Measurements from ENCODE around the gene CACNG4.

The CACNG4 gene

GRCh38 chr17:66950886-66951604, 13.5 kb upstream of the CACNG4 start:
- ATAC-seq (no peak), DNase-seq (no peak)
- Mint-ChIP-seq H3K4me3 (no peak overlapping the region), H3K27me3 (peaks cover 8% of the 10 kb centered on the region), H3K4me1 (no peaks in the 10 kb centered on the region), H3K9me3 (no peaks in the 10 kb centered on the region), H3K27ac (no peak overlapping the region), H3K36me3 (ENCODE audit: low read depth) (no peaks in the 10 kb centered on the region)

GRCh38 chr17:66951605-66951953, 12.9 kb upstream of the CACNG4 start:
- no peaks in the 10 kb centered on the region for H3K9me3 Mint-ChIP-seq
- no peak for DNase-seq
- H3K4me3 Mint-ChIP-seq, result no peak overlapping the region
- H3K36me3 Mint-ChIP-seq (ENCODE audit: low read depth), result no peaks in the 10 kb centered on the region
- H3K27me3 Mint-ChIP-seq, result peaks cover 3% of the 10 kb centered on the region
- no peak overlapping the region for H3K27ac Mint-ChIP-seq
- H3K4me1 Mint-ChIP-seq, result no peaks in the 10 kb centered on the region
- ATAC-seq, result no peak

- DNase-seq, result no peak
- Mint-ChIP-seq H3K4me3 (no peak overlapping the region), H3K27me3 (peaks cover 3% of the 10 kb centered on the region), H3K4me1 (no peaks in the 10 kb centered on the region), H3K9me3 (no peaks in the 10 kb centered on the region), H3K36me3 (ENCODE audit: low read depth) (no peaks in the 10 kb centered on the region), H3K27ac (no peak overlapping the region)
- ATAC-seq, result no peak
Measured at GRCh38 chr17:66952031-66952524, 12.4 kb upstream of the CACNG4 start.

GRCh38 chr17:66952681-66953629, 11.6 kb upstream of the CACNG4 start:
- peaks cover 3% of the 10 kb centered on the region for H3K27me3 Mint-ChIP-seq
- no peaks in the 10 kb centered on the region for H3K9me3 Mint-ChIP-seq
- DNase-seq (no peak), ATAC-seq (no peak)
- H3K4me1 Mint-ChIP-seq, result no peaks in the 10 kb centered on the region
- no peak overlapping the region for H3K27ac Mint-ChIP-seq
- no peak overlapping the region for H3K4me3 Mint-ChIP-seq
- no peaks in the 10 kb centered on the region for H3K36me3 Mint-ChIP-seq (ENCODE audit: low read depth)

GRCh38 chr17:66953630-66954020, 10.9 kb upstream of the CACNG4 start:
- Mint-ChIP-seq H3K4me1 (no peaks in the 10 kb centered on the region), H3K27ac (no peak overlapping the region), H3K36me3 (ENCODE audit: low read depth) (no peaks in the 10 kb centered on the region), H3K9me3 (no peaks in the 10 kb centered on the region), H3K4me3 (no peak overlapping the region), H3K27me3 (peaks cover 2% of the 10 kb centered on the region)
- DNase-seq (no peak), ATAC-seq (no peak)

- Mint-ChIP-seq H3K9me3 (no peaks in the 10 kb centered on the region), H3K4me3 (no peak overlapping the region), H3K4me1 (no peaks in the 10 kb centered on the region), H3K27me3 (peaks cover 7% of the 10 kb centered on the region), H3K36me3 (ENCODE audit: low read depth) (no peaks in the 10 kb centered on the region), H3K27ac (no peak overlapping the region)
- no peak for ATAC-seq
- no peak for DNase-seq
Measured at GRCh38 chr17:66954632-66955031, 9.9 kb upstream of the CACNG4 start.

GRCh38 chr17:66955821-66956220, 8.7 kb upstream of the CACNG4 start:
- no peak for ATAC-seq
- H3K27me3 Mint-ChIP-seq, result peaks cover 12% of the 10 kb centered on the region
- H3K4me3 Mint-ChIP-seq, result no peak overlapping the region
- H3K27ac Mint-ChIP-seq, result no peak overlapping the region
- no peak for DNase-seq
- no peaks in the 10 kb centered on the region for H3K36me3 Mint-ChIP-seq (ENCODE audit: low read depth)
- no peaks in the 10 kb centered on the region for H3K4me1 Mint-ChIP-seq
- H3K9me3 Mint-ChIP-seq, result no peaks in the 10 kb centered on the region

GRCh38 chr17:66956941-66957340, 7.6 kb upstream of the CACNG4 start:
- no peak for ATAC-seq
- H3K9me3 Mint-ChIP-seq, result no peaks in the 10 kb centered on the region
- no peak overlapping the region for H3K4me3 Mint-ChIP-seq
- H3K36me3 Mint-ChIP-seq (ENCODE audit: low read depth), result no peaks in the 10 kb centered on the region
- H3K27me3 Mint-ChIP-seq, result peaks cover 15% of the 10 kb centered on the region
- H3K27ac Mint-ChIP-seq, result no peak overlapping the region
- DNase-seq, result no peak
- H3K4me1 Mint-ChIP-seq, result no peaks in the 10 kb centered on the region

GRCh38 chr17:66957343-66957742, 7.2 kb upstream of the CACNG4 start:
- Mint-ChIP-seq H3K27me3 (peaks cover 19% of the 10 kb centered on the region), H3K4me3 (no peak overlapping the region), H3K27ac (no peak overlapping the region), H3K4me1 (no peaks in the 10 kb centered on the region), H3K9me3 (no peaks in the 10 kb centered on the region), H3K36me3 (ENCODE audit: low read depth) (no peaks in the 10 kb centered on the region)
- no peak for DNase-seq
- ATAC-seq, result no peak

GRCh38 chr17:66957951-66958579, 6.4 kb upstream of the CACNG4 start:
- DNase-seq (no peak), ATAC-seq (no peak)
- H3K27me3 Mint-ChIP-seq, result peaks cover 26% of the 10 kb centered on the region
- no peaks in the 10 kb centered on the region for H3K36me3 Mint-ChIP-seq (ENCODE audit: low read depth)
- H3K4me1 Mint-ChIP-seq, result no peaks in the 10 kb centered on the region
- H3K4me3 Mint-ChIP-seq, result no peak overlapping the region
- H3K9me3 Mint-ChIP-seq, result no peaks in the 10 kb centered on the region
- H3K27ac Mint-ChIP-seq, result no peak overlapping the region

GRCh38 chr17:66959641-66960375, 4.7 kb upstream of the CACNG4 start:
- ATAC-seq, result no peak
- H3K4me3 Mint-ChIP-seq, result no peak overlapping the region
- H3K4me1 Mint-ChIP-seq, result no peaks in the 10 kb centered on the region
- no peak for DNase-seq
- H3K27me3 Mint-ChIP-seq, result peaks cover 39% of the 10 kb centered on the region
- H3K9me3 Mint-ChIP-seq, result no peaks in the 10 kb centered on the region
- no peaks in the 10 kb centered on the region for H3K36me3 Mint-ChIP-seq (ENCODE audit: low read depth)
- H3K27ac Mint-ChIP-seq, result no peak overlapping the region

GRCh38 chr17:66960613-66961012, 3.9 kb upstream of the CACNG4 start:
- ATAC-seq, result no peak
- Mint-ChIP-seq H3K4me3 (no peak overlapping the region), H3K27me3 (peaks cover 44% of the 10 kb centered on the region), H3K4me1 (no peaks in the 10 kb centered on the region), H3K9me3 (no peaks in the 10 kb centered on the region), H3K27ac (no peak overlapping the region), H3K36me3 (ENCODE audit: low read depth) (no peaks in the 10 kb centered on the region)
- DNase-seq, result no peak

- Mint-ChIP-seq H3K36me3 (ENCODE audit: low read depth) (no peaks in the 10 kb centered on the region), H3K4me3 (peak overlapping the region; percentile 35), H3K4me1 (peaks cover 5% of the 10 kb centered on the region), H3K27ac (no peak overlapping the region), H3K27me3 (peaks cover 67% of the 10 kb centered on the region), H3K9me3 (no peaks in the 10 kb centered on the region)
- ATAC-seq (no peak), DNase-seq (no peak)
Measured at GRCh38 chr17:66963521-66963908, 992 bp upstream of the CACNG4 start.

All from activated naive CD8-positive, alpha-beta T cell treated with anti-CD3 and anti-CD28 coated beads, Interleukin-2, amount 50 U/mL, for 24 hours (primary cell).